ENCODE results near the gene SCCPDH. TPM values are rescaled to one million over a fixed set of nuclear protein-coding genes. Genes with fewer than 3 reads are reported as not detected.
"Not testable (repeated sequence)": the region's sequence is repeated elsewhere in the genome, so short reads cannot be mapped to it uniquely, and the experiment has no call there.

Gene SCCPDH
- total and polyA plus RNA-seq, 2 donors (not counting 1 experiment from before 2014, with no cell fraction given), result 1.7 to 6.6 TPM

DNA sequence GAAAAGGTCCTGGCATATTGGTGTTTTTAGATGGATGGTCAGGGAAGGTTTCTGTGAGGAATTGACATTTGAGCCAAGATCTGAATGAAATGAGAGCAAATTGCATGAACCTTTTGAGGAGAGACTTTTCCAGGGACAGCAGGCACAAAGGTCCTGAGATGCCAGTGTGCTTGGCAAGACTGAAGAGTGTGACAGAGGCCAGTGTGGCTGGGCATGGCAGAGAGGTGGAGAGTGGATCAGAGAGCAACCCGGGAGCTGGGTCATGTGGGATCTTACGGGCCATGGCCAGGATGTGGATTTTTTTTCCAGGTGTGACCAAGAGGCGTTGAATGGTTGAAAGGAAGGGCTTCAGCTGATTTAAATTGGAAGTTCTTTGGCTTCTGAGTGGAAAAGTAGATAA is 3.4 kb downstream of the SCCPDH start:
- 96% methylated on average over 3 of the region's 3 CpGs for WGBS (ENCODE audit: insufficient coverage)
- H3K27ac ChIP-seq (ENCODE audit: low read length in 2 of 2), result no peak overlapping the region
- intact Hi-C loops (cut with micrococcal nuclease), result no loop called here

DNA sequence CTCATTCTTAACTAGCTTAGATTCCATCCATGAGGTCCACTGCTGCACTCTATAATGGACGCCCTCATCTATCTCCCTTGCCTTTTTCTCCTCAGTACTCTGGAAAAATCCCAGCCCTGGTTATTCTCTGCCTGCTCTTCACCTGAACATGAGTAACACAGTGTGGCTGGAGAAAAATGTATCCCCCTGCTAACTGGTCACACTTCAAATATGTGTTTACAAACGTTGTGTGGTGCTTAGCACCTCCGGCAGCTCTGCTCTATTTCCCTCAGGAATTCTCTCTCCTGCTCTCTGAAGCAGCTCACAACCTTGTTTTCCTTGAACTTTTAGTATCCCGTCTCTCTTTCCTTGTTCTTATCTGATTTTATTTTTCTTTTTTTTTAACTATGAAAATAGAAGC is 4.1 kb downstream of the SCCPDH start:
- intact Hi-C loops (cut with micrococcal nuclease), result no loop called here
- 80% methylated on average over 1 of the region's 4 CpGs for WGBS (ENCODE audit: insufficient coverage)

More for the DNA sequence above, 3.4 kb downstream of the SCCPDH start:
- H3K9ac ChIP-seq (ENCODE audit: low read length), result no peak overlapping the region
- no peaks in the 10 kb centered on the region for H4K20me1 ChIP-seq (ENCODE audit: control insufficient read depth, insufficient read depth, low read length, poor library complexity, severe bottlenecking)
- H3K27me3 Mint-ChIP-seq, result no peaks in the 10 kb centered on the region
- ChIA-PET CTCF (no interaction called here), POLR2A (no interaction called here)
- H3K27me3 ChIP-seq (replicated peaks in 1 of 4; ENCODE audit: control extremely low read depth in 1 of 4, control insufficient read depth in 3 of 4, insufficient read depth in 4 of 4, low read length in 3 of 4), result peaks cover 0 to 10% (median 0%) of the 10 kb centered on the region in 4 experiments
- peaks cover 7% of the 10 kb centered on the region for H3K4me1 Mint-ChIP-seq
- TF ChIP-seq EZH2 (IDR thresholded peaks at IDR 0.05; ENCODE audit: borderline replicate concordance, insufficient read depth, low read depth, low read length, poor library complexity, severe bottlenecking), result no peak
- TF ChIP-seq, protein P1, sequence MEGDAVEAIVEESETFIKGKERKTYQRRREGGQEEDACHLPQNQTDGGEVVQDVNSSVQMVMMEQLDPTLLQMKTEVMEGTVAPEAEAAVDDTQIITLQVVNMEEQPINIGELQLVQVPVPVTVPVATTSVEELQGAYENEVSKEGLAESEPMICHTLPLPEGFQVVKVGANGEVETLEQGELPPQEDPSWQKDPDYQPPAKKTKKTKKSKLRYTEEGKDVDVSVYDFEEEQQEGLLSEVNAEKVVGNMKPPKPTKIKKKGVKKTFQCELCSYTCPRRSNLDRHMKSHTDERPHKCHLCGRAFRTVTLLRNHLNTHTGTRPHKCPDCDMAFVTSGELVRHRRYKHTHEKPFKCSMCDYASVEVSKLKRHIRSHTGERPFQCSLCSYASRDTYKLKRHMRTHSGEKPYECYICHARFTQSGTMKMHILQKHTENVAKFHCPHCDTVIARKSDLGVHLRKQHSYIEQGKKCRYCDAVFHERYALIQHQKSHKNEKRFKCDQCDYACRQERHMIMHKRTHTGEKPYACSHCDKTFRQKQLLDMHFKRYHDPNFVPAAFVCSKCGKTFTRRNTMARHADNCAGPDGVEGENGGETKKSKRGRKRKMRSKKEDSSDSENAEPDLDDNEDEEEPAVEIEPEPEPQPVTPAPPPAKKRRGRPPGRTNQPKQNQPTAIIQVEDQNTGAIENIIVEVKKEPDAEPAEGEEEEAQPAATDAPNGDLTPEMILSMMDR (IDR thresholded peaks at IDR 0.05), result no peak
- peaks cover 6 to 13% of the 10 kb centered on the region in 2 donors for H3K4me1 ChIP-seq (ENCODE audit: control insufficient read depth in 2 of 2, insufficient read depth in 2 of 2, low read length in 2 of 2)
- no peak overlapping the region for H2AFZ ChIP-seq (ENCODE audit: insufficient read depth, low read depth, low read length, poor library complexity, severe bottlenecking)
- no peaks in the 10 kb centered on the region for H3K79me2 ChIP-seq (ENCODE audit: control insufficient read depth, insufficient read depth, low read length)
- DNase-seq (no peak), ATAC-seq (ENCODE audit: low read depth) (no peak)
- peaks cover 3 to 7% of the 10 kb centered on the region in 2 experiments for H3K36me3 ChIP-seq (replicated peaks in 1 of 2; ENCODE audit: control extremely low read depth in 1 of 2, control insufficient read depth in 1 of 2, extremely low read depth in 1 of 2, insufficient read depth in 2 of 2, low read length in 1 of 2)
- no peak overlapping the region for H3K4me3 Mint-ChIP-seq
- no peak overlapping the region for H3K4me3 ChIP-seq (ENCODE audit: control extremely low read depth in 1 of 5, extremely low read depth in 1 of 5, insufficient read depth in 1 of 5, low read depth in 2 of 5, low read length in 4 of 5)
- peaks cover 0 to 5% (median 0%) of the 10 kb centered on the region in 3 donors for H3K9me3 ChIP-seq (ENCODE audit: control extremely low read depth in 1 of 3, control insufficient read depth in 2 of 3, insufficient read depth in 1 of 3, low read length in 2 of 3)
- no peak overlapping the region for H3K4me2 ChIP-seq (replicated peaks; ENCODE audit: low read depth, low read length, poor library complexity, severe bottlenecking)
- no peak overlapping the region for H3K27ac Mint-ChIP-seq
- peaks cover 8% of the 10 kb centered on the region for H3K9me3 Mint-ChIP-seq (ENCODE audit: insufficient read depth)

DNA sequence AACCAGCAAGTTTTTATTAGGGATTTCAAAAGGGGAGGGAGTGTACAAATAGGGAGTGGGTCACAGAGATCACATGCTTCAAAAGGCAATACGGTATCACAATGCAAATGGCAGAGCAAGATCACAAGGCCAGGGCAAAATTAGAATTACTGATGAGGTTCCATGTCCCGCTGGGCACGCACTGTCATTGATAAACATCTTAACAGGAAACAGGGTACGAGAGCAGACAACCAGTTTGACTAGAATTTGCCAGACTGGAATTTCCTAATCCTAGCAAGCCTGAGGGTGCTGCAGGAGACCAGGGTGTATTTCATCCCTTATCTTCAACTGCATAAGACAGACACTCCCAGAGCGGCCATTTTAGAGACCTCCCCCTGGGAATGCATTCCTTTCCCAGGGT is 4.8 kb downstream of the SCCPDH start:
- H3K27me3 Mint-ChIP-seq; H3K9me3 ChIP-seq (ENCODE audit: control extremely low read depth in 1 of 3, control insufficient read depth in 2 of 3, insufficient read depth in 1 of 3, low read length in 2 of 3); H3K4me3 ChIP-seq (ENCODE audit: control extremely low read depth in 1 of 5, extremely low read depth in 1 of 5, insufficient read depth in 1 of 5, low read depth in 2 of 5, low read length in 4 of 5); CTCF ChIA-PET; H3K4me2 ChIP-seq (replicated peaks; ENCODE audit: low read depth, low read length, poor library complexity, severe bottlenecking); POLR2A ChIA-PET; H3K27ac Mint-ChIP-seq; H4K20me1 ChIP-seq (ENCODE audit: control insufficient read depth, insufficient read depth, low read length, poor library complexity, severe bottlenecking); H3K4me3 Mint-ChIP-seq; H2AFZ ChIP-seq (ENCODE audit: insufficient read depth, low read depth, low read length, poor library complexity, severe bottlenecking); intact Hi-C loops (cut with micrococcal nuclease); H3K36me3 ChIP-seq (replicated peaks in 1 of 2; ENCODE audit: control extremely low read depth in 1 of 2, control insufficient read depth in 1 of 2, extremely low read depth in 1 of 2, insufficient read depth in 2 of 2, low read length in 1 of 2); H3K9me3 Mint-ChIP-seq (ENCODE audit: insufficient read depth); H3K4me1 Mint-ChIP-seq; H3K79me2 ChIP-seq (ENCODE audit: control insufficient read depth, insufficient read depth, low read length); H3K9ac ChIP-seq (ENCODE audit: low read length); H3K27me3 ChIP-seq (replicated peaks in 1 of 4; ENCODE audit: control extremely low read depth in 1 of 4, control insufficient read depth in 3 of 4, insufficient read depth in 4 of 4, low read length in 3 of 4); DNase-seq; ATAC-seq (ENCODE audit: low read depth); H3K27ac ChIP-seq (ENCODE audit: low read length in 2 of 2); H3K4me1 ChIP-seq (ENCODE audit: control insufficient read depth in 2 of 2, insufficient read depth in 2 of 2, low read length in 2 of 2): not testable (repeated sequence)
- 97% methylated on average over 4 of the region's 5 CpGs for WGBS (ENCODE audit: insufficient coverage)

More for the DNA sequence above, 4.1 kb downstream of the SCCPDH start:
- H2AFZ ChIP-seq (ENCODE audit: insufficient read depth, low read depth, low read length, poor library complexity, severe bottlenecking), result no peak overlapping the region
- DNase-seq, result no peak
- peaks cover 6 to 10% of the 10 kb centered on the region in 2 donors for H3K4me1 ChIP-seq (ENCODE audit: control insufficient read depth in 2 of 2, insufficient read depth in 2 of 2, low read length in 2 of 2)
- no peaks in the 10 kb centered on the region for H4K20me1 ChIP-seq (ENCODE audit: control insufficient read depth, insufficient read depth, low read length, poor library complexity, severe bottlenecking)
- CTCF ChIA-PET, result no interaction called here
- H3K9ac ChIP-seq (ENCODE audit: low read length), result no peak overlapping the region
- H3K79me2 ChIP-seq (ENCODE audit: control insufficient read depth, insufficient read depth, low read length), result no peaks in the 10 kb centered on the region
- H3K27ac ChIP-seq (ENCODE audit: low read length in 2 of 2), result no peak overlapping the region
- peaks cover 7% of the 10 kb centered on the region for H3K4me1 Mint-ChIP-seq
- TF ChIP-seq EZH2 (IDR thresholded peaks at IDR 0.05; ENCODE audit: borderline replicate concordance, insufficient read depth, low read depth, low read length, poor library complexity, severe bottlenecking), result no peak
- TF ChIP-seq, protein P1 (IDR thresholded peaks at IDR 0.05), result no peak
- POLR2A ChIA-PET, result no interaction called here
- no peak overlapping the region for H3K4me2 ChIP-seq (replicated peaks; ENCODE audit: low read depth, low read length, poor library complexity, severe bottlenecking)
- peaks cover 0 to 5% (median 0%) of the 10 kb centered on the region in 3 donors for H3K9me3 ChIP-seq (ENCODE audit: control extremely low read depth in 1 of 3, control insufficient read depth in 2 of 3, insufficient read depth in 1 of 3, low read length in 2 of 3)
- peaks cover 0 to 8% (median 0%) of the 10 kb centered on the region in 4 experiments for H3K27me3 ChIP-seq (replicated peaks in 1 of 4; ENCODE audit: control extremely low read depth in 1 of 4, control insufficient read depth in 3 of 4, insufficient read depth in 4 of 4, low read length in 3 of 4)
- H3K27me3 Mint-ChIP-seq, result no peaks in the 10 kb centered on the region
- no peak overlapping the region for H3K27ac Mint-ChIP-seq
- peaks cover 3 to 7% of the 10 kb centered on the region in 2 experiments for H3K36me3 ChIP-seq (replicated peaks in 1 of 2; ENCODE audit: control extremely low read depth in 1 of 2, control insufficient read depth in 1 of 2, extremely low read depth in 1 of 2, insufficient read depth in 2 of 2, low read length in 1 of 2)
- H3K4me3 Mint-ChIP-seq, result no peak overlapping the region
- ATAC-seq (ENCODE audit: low read depth), result no peak
- H3K4me3 ChIP-seq (ENCODE audit: control extremely low read depth in 1 of 5, extremely low read depth in 1 of 5, insufficient read depth in 1 of 5, low read depth in 2 of 5, low read length in 4 of 5), result no peak overlapping the region
- peaks cover 8% of the 10 kb centered on the region for H3K9me3 Mint-ChIP-seq (ENCODE audit: insufficient read depth)
